ENCODE measurements around the gene PTGER1. TPM values are rescaled to one million over a fixed set of nuclear protein-coding genes. Genes with fewer than 3 reads are reported as not detected.

The PTGER1 gene, protein sequence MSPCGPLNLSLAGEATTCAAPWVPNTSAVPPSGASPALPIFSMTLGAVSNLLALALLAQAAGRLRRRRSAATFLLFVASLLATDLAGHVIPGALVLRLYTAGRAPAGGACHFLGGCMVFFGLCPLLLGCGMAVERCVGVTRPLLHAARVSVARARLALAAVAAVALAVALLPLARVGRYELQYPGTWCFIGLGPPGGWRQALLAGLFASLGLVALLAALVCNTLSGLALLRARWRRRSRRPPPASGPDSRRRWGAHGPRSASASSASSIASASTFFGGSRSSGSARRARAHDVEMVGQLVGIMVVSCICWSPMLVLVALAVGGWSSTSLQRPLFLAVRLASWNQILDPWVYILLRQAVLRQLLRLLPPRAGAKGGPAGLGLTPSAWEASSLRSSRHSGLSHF
- total RNA-seq (2014; rRNA removed; shearing (Covaris generic); ENCODE audit: low replicate concordance): not detected in 2 replicates

DNA sequence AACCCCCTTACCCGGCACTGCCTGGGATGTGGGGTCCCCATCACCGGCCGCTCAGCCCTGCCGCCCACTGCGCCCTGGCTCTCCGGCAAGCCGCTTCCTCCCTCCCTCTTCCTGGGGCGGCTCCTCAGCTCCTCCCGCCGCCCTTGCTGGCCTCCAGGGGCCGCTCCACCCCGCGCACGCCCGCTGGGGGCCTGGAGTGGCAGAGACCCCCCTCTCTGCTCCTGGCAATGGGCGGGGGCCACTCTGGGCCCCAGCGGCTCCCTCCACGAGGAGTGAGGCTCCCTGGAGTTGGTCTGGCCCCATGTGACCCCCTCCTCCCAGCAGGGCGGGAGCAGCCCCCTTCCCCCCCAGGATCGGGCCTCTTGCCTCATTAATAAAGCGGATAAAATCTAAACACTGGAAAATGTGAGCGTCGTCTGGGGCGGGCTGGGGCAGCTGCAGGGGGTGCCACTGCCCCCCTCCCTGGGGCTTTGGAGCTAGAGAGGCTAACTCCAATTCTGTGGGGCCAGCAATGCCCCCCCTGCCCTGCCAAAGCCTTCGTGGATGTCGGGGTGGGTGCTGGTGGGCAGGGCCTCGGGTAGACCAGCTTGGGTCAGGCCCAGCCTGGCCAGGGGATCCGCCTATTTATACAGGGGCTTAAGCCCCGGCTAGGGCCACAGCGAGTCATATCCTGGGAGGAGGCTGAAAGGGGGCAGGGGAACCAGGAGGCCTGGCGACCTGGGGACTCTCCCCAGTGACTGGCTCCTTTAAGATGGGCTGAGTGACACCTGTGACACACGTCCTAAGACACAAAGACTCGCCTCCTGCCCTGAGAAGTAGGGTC, at the start of gene PTGER1:
TSS of gene PTGER1 (minus strand) at position 104 of the 823 bp plus-strand sequence. CDS start 1,034 bp downstream, outside the sequence.
- Histone ChIP-seq H3K36me3 (peaks cover 49% of the 10 kb centered on the region), H3K4me3 (no peak within 1 kb of the TSS), H3K27me3 (no peaks in the 10 kb centered on the region), H3K9me3 (no peaks in the 10 kb centered on the region)
- peak; percentile 78 for DNase-seq

DNA sequence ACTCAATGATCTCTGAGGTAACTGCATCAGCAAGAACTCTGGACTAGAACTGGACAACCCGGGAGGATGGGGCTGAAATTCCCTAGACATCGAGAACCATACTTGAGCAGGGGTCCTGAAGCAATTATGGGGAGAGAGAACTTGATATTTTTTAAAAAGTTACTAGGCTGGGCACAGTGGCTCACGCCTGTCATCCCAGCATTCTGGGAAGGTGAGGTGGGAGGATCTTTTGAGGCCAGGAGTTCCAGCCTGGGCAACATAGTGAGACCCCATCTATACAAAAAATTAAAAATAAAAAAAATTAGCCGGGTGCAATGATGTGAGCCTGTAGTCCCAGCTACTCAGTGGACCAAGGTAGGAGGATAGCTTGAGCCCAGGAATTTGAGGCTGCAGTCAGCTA, 45.4 kb upstream of the PTGER1 start:
- H3K4me3 ChIP-seq: no peak overlapping the region
- no peaks in the 10 kb centered on the region for H3K27me3 ChIP-seq
- no peak for DNase-seq
- H3K36me3 ChIP-seq: peaks cover 19% of the 10 kb centered on the region
- H3K9me3 ChIP-seq: no peaks in the 10 kb centered on the region

DNA sequence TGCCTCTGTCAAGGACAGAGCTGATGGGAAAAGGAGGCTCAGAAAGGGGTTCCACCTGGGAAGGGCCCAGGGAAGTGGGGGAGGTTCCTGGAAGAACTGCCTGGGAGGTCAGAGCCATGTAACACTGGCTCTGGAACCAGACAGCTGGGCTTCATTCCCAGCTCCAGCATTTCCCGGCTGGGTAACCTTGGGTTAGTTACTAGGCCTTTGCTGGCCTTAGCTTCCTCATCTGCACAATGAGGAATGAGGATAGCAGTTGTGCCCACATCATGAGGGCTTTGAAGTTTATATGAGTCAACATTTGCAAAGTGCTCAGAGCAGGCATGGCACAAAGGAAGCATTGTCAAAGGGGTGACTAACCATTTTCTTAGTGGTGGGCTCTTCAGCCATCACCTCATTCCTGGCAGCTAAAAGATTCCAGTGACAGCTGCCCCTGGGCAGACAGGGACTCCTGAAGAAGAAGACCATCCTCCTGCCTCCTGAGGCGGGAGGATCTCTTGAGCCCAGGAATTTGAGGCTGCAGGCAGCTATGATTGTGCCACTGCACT, 44.8 kb upstream of the PTGER1 start:
- no peaks in the 10 kb centered on the region for H3K27me3 ChIP-seq
- H3K4me3 ChIP-seq: no peak overlapping the region
- H3K9me3 ChIP-seq: no peaks in the 10 kb centered on the region
- DNase-seq: peak; percentile 90
- H3K36me3 ChIP-seq: peaks cover 26% of the 10 kb centered on the region

DNA sequence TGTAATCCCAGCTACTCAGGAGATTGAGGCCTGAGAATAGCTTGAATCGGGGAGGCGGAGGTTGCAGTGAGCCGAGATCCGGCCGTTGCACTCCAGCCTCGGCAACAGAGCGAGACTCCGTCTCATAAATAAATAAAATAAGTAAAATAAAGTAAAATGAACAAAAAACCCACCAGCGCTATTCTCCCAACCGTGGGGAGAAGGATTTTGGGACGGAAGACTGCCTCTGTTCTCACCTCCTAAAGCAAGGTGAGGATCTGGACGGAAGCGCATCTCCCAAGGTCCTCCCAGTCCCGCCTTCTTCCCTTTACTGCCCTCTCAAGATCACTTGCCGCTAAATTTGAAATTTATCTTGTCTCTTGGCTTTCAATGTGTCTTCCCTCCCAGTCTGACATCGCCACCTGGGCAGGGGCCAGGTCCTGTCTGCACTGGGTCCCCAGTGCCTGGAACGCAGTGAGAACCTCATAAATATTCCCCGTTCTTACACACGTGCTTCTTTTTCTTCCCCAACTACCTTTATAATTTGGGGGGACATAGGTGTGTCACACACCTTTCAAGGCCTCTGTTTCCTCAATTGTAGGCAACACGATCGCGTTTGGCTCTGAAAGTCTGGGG, 44.2 kb upstream of the PTGER1 start:
- Histone ChIP-seq H3K9me3 (no peaks in the 10 kb centered on the region), H3K4me3 (no peak overlapping the region), H3K36me3 (peaks cover 31% of the 10 kb centered on the region), H3K27me3 (no peaks in the 10 kb centered on the region)
- DNase-seq: no peak

DNA sequence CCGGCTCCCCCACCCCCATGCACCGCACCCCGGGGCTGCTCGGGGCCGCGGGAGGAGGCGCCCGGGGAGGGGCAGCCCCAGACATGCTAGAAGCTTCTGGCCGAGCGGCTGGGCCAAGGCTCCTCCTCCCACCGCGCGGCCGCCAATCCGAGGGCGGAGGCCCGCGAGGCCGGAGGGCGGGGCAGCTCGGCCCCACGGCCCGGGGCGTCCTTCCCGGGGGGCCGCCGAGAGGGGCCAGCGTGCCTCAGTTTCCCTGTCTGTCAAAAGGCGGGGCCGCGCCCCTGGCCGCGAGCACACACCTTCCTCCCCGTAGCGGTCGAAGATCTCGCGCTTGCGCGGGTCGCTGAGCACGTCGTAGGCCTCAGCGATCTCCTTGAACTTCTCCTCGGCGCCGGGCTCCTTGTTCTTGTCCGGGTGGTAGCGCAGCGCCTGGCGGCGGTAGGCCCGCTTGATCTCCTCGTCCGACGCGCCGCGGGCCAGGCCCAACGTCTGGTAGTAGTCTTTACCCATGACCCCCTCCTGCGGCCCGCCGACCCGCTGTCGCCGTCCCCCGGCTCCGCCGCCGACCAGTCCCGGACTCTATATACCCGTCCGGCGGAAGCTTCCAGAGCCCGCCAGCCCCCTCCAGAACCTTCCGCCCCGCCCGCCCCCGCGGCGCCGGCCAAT, 42.8 kb upstream of the PTGER1 start, which contains the start of gene DNAJB1:
TSS of gene DNAJB1 (minus strand) at position 558 of the 666 bp plus-strand sequence. CDS start at position 510, 48 bp downstream.
- Histone ChIP-seq H3K36me3 (peaks cover 42% of the 10 kb centered on the region), H3K4me3 (peak within 1 kb of the TSS; percentile 100), H3K9me3 (no peaks in the 10 kb centered on the region), H3K27me3 (no peaks in the 10 kb centered on the region)
- DNase-seq: peak; percentile 88

DNA sequence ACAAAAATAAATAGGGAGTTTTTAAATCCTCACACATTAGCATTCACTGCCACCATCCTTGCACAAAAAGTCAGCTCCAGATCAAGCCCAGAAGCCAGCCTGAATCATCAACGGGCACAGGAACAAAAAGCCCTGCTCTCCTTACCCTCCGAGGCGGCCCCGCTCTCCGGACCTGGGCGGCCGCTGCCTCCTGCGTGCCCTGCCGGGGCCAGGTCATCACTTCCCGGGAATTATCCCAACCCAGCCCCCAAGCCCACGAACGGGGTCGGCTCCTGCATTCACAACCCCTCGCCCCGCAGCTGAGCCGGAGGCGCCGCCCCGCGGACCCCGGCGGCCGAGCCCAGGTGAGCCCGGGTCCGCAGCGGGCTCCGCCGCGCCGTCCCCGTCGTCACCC, 42.3 kb upstream of the PTGER1 start:
- peak; percentile 58 for DNase-seq
- Histone ChIP-seq H3K9me3 (no peaks in the 10 kb centered on the region), H3K27me3 (no peaks in the 10 kb centered on the region), H3K36me3 (peaks cover 42% of the 10 kb centered on the region), H3K4me3 (peak overlapping the region; percentile 100)

DNA sequence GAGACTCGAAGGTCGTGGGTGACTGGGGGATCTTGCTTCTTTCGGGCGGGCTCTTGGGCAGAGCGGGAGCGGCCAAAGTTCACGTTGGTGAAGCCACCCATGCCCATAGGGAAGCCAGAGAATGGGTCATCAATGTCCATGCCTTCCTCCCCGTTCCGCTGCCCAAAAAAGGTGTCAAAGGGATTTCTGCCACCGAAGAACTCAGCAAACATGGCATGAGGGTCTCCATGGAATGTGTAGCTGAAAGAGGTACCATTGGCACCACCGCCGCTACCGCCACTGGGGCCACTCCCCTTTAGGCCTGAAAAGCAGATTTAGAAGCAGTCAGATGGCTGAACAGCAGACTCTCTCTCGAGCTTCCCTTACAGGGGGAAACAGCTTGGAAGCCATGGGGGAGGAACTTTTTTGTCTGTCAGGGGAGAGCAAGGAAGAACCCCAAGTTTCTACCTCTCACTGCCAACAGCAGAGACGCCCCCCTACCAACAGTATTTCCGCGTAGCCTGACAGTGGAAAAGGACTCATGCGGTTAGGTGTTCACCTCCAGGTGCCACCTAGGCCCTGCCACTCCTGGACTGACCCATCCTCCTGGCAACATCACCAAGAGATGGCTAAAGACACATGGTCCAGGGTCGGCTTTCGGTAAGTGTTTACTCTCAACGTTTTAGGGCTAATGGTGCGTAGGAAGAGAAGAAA, 41.7 kb upstream of the PTGER1 start:
- Histone ChIP-seq H3K9me3 (no peaks in the 10 kb centered on the region), H3K27me3 (no peaks in the 10 kb centered on the region), H3K4me3 (peak overlapping the region; percentile 100), H3K36me3 (peaks cover 47% of the 10 kb centered on the region)
- DNase-seq: no peak

DNA sequence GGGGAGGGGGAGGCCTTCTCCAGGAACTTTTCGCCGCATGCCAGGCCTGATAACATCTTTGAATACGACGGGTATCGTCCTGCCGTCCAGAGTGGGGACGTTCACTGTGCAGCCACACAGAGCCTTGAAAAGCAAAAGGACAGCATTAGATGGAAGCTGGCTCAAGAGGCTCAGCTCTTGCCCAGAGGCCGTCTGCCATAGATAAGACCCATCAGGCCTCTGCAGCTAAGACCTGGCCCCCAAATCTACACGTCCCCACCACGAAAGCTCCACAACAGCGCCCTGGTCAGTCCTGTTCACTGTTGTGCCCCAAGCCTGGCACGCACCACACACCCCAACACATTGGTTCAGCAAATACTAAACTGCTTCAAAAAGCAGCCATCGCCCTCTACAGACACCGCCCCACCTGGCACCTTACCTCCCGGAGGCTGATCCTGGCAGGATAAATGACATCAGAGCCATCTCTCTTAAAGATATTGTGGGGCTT, 40.9 kb upstream of the PTGER1 start:
- Histone ChIP-seq H3K4me3 (peak overlapping the region; percentile 100), H3K27me3 (no peaks in the 10 kb centered on the region), H3K9me3 (no peaks in the 10 kb centered on the region), H3K36me3 (peaks cover 47% of the 10 kb centered on the region)
- DNase-seq: no peak

DNA sequence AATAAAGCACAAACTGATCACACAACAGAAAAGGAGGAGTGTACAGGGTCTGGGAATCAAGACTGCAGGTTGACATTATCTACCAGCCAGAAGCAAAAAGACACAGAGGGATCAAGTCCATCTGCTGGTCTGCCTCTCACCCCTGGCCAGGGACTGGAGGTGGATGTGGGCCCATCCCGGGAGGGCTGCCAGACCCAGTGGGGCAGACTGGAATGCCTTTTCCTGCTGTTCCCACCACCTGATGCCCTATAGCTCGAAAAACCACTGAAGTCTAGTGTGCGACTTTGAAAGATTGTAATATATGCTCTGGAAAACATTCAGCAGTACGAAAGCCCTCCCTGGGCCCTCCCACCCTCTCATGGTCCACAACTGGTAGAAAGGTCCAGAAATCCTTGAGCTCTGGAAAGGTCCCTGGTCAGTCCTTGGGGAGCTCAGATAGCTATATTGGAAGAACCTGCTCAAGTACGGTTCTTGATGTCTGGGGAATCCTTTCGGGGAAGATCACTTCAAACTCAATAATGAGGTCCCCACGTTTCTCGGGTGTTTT, 40.4 kb upstream of the PTGER1 start:
- Histone ChIP-seq H3K4me3 (peak overlapping the region; percentile 100), H3K9me3 (no peaks in the 10 kb centered on the region), H3K36me3 (peaks cover 47% of the 10 kb centered on the region), H3K27me3 (no peaks in the 10 kb centered on the region)
- no peak for DNase-seq

DNA sequence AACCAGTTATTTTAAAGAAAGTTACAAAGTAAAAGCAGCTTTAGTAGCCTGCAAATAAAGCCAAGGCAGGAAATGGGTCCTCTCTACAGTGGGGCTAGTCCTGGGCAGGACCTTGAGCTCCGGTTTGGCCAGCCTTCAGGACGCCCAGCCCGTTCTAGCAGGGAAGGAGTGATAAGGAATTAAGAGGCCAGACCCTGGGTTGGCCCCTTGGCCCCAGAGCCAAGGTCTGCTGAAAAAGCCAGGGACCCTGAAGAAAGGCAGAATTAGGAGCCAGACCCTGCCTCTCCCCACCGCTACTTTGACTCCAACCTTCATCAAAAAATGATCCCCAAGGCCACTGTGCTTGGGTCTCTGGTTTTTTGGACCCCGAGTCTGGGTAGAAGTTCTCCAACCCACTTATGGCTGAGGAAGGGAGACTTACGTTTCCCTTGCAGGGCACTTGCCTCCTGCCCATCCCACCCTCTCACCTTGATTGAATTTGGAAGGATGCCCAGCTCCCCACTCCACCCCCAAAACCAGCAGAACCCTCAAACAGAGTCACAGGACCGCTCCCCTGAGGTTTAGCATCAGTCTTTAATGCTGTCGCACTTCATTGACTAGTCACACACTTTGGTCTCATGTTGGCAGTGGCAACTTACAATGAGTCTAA, 39.2 kb upstream of the PTGER1 start:
- Histone ChIP-seq H3K36me3 (peaks cover 47% of the 10 kb centered on the region), H3K4me3 (no peak overlapping the region), H3K27me3 (no peaks in the 10 kb centered on the region), H3K9me3 (no peaks in the 10 kb centered on the region)
- DNase-seq: no peak

DNA sequence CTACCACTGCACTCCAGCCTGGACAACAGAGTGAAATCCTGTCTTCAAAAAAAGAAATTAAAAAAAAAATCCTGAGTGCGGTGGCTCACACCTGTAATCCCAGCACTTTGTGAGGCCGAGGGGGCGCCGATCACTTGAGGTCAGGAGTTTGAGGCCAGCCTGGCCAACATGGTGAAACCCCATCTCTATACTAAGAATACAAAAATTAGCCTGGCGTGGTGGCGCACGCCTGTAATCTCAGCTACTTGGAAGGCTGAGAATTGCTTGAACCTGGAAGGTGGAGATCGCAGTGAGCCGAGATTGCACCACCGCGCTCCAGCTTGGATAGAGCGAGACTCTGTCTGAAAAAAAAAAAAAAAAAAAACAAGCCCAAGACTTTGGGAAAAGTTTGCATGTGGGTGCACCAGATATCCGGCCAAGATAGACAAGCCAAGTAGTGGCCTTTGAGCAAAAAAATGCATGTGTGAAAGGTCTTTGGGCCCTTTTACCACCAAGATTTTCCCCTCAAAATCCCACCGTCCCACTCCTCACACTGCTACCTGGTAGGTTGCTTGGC, 37.3 kb upstream of the PTGER1 start:
- H3K36me3 ChIP-seq: peaks cover 44% of the 10 kb centered on the region
- H3K4me3 ChIP-seq: no peak overlapping the region
- DNase-seq: no peak
- no peaks in the 10 kb centered on the region for H3K27me3 ChIP-seq
- no peaks in the 10 kb centered on the region for H3K9me3 ChIP-seq

DNA sequence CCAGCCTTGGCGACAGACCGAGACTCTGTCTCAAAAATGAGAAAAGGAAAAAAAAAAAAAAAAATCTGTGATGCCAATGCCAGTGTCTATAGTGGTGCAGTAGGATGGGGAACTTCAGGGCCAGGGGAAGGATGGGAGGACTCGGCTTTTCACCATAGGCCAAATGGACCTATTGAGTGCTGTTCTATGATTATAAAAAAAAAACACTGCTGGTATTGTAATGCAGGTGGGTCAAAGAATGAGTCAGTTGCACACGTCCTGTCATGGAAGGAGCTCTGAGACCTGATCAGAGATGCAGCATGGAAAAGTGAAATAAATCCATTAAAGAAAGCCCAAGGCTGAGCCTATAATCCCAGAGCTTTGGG, 36.1 kb upstream of the PTGER1 start:
- Histone ChIP-seq H3K36me3 (peaks cover 34% of the 10 kb centered on the region), H3K4me3 (no peak overlapping the region; the same call in 1 of the 2 replicates), H3K27me3 (no peaks in the 10 kb centered on the region), H3K9me3 (no peaks in the 10 kb centered on the region)
- no peak for DNase-seq

DNA sequence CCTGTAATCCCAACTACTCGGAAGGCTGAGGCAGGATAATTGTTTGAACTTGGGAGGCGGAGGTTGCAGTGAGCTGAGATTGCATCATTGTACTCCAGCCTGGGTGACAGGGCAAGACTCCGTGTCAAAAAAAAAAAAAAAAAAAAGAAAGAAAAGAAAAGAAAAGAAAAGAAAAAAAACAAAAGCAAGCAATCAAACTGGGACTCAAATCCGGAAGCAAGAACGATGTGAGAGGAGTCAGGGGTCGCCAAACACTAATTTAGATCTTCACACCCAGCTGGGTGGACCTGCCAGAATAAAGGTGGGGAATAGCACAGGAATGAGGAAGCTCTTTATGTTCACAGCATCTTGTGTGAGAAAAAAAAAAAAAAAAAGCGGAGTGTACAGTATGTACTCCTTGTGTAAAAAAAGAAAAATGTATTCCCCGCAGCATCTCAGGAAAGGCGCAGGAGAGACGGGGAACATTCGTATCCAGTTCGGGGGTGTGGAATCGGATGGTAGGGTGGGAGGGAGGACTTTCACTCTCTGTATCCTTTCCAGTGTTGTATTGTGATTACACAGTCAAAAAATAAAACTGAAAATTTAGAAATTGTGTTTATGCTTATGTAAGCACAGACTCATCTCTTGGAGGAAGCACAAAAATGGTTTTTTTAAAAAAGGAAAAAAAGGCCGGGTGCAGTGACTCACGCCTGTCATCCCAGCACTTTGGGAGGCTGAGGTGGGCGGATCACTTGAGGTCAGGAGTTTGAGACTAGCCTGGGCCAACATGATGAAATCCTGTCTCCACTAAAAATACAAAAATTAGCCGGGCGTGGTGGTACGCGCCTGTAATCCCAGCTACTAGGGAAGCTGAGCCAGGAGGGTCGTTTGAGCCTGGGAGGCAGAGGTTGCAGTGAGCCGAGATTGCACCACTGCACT, 35.4 kb upstream of the PTGER1 start:
- H3K4me3 ChIP-seq: peak overlapping the region; percentile 24
- DNase-seq: peak; percentile 85
- peaks cover 28% of the 10 kb centered on the region for H3K36me3 ChIP-seq
- H3K9me3 ChIP-seq: no peaks in the 10 kb centered on the region
- H3K27me3 ChIP-seq: no peaks in the 10 kb centered on the region

All from MG63 (cell line).